Activated CD4-positive, alpha-beta memory T cell treated with anti-CD3 and anti-CD28 coated beads, Interleukin-2, amount 10 ng/mL, durations not matched to agents 7 days and 5 days (primary cell): Measurements from ENCODE around the gene CYLC1. TPM values are rescaled to one million over a fixed set of nuclear protein-coding genes. Genes with fewer than 3 reads are reported as not detected.

Experiments used
- CTCF ChIA-PET: fragments of 350-600 bp; sonication (Branson Sonifier 250); formaldehyde crosslinking; loops from one replicate; lab custom pipeline; 2021; ENCODE audit warnings: antibody characterized with exemption, inconsistent platforms; lab: Charles Lee
- POLR2A ChIA-PET: fragments of 350-600 bp; sonication (Branson Sonifier 250); formaldehyde crosslinking; loops from one replicate; lab custom pipeline; 2021; ENCODE audit warnings: antibody characterized with exemption; lab: Charles Lee
- DNase-seq: peaks from one replicate; pipeline ENCODE4 v3.0.0-alpha.2; 2020
- H3K27ac Mint-ChIP-seq: one replicate; pipeline ENCODE4 v1.8.0; 2021; ENCODE audit warnings: mild to moderate bottlenecking, mixed read lengths
- H3K27me3 Mint-ChIP-seq: one replicate; pipeline ENCODE4 v1.8.0; 2021; ENCODE audit warnings: mixed read lengths
- H3K36me3 Mint-ChIP-seq: one replicate; pipeline ENCODE4 v1.8.0; 2021; ENCODE audit warnings: low read depth, mixed read lengths
- H3K4me1 Mint-ChIP-seq: one replicate; pipeline ENCODE4 v1.8.0; 2021; ENCODE audit warnings: mixed read lengths
- H3K4me3 Mint-ChIP-seq: one replicate; pipeline ENCODE4 v1.8.0; 2021; ENCODE audit warnings: mild to moderate bottlenecking, mixed read lengths
- H3K9me3 Mint-ChIP-seq: one replicate; pipeline ENCODE4 v1.8.0; 2021; ENCODE audit warnings: mixed read lengths
- total RNA-seq, 2 experiments: library from RNA; stranded (reverse); gene quantifications; one replicate each; pipeline ENCODE4 v1.2.3, GENCODE V29; 2021

CYLC1 gene, protein sequence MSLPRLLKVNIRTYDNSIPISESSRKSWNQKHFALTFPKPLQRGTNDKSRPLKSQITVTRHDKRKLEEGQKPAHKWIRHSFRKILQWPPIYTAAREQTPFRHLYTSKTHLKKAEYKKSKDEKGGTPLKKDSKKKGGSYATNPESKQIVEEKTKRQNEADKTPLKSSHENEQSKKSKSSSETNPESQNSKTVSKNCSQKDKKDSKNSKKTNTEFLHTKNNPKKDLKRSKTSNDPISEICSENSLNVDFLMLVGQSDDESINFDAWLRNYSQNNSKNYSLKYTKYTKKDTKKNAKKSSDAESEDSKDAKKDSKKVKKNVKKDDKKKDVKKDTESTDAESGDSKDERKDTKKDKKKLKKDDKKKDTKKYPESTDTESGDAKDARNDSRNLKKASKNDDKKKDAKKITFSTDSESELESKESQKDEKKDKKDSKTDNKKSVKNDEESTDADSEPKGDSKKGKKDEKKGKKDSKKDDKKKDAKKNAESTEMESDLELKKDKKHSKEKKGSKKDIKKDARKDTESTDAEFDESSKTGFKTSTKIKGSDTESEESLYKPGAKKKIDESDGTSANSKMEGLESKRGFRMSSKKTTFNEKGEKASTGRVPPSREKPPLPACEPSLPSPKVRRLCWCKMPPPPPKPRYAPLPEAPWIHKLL
- total RNA-seq = not detected

GRCh38 chrX:83860846-83861245 lies at the start of gene CYLC1:
Gene CYLC1 (plus strand): TSS chrX:83861146. CDS start chrX:83861183, 37 bp downstream.
- no peak within 1 kb of the TSS for H3K4me3 Mint-ChIP-seq
- peaks cover 2% of the 10 kb centered on the region for H3K9me3 Mint-ChIP-seq
- H3K27ac Mint-ChIP-seq = no peak within 1 kb of the TSS
- H3K27me3 Mint-ChIP-seq = no peaks in the 10 kb centered on the region
- CTCF ChIA-PET = no interaction called here
- POLR2A ChIA-PET = no interaction called here
- DNase-seq = no peak
- H3K4me1 Mint-ChIP-seq = no peaks in the 10 kb centered on the region
- H3K36me3 Mint-ChIP-seq = no peaks in the 10 kb centered on the region

DNA sequence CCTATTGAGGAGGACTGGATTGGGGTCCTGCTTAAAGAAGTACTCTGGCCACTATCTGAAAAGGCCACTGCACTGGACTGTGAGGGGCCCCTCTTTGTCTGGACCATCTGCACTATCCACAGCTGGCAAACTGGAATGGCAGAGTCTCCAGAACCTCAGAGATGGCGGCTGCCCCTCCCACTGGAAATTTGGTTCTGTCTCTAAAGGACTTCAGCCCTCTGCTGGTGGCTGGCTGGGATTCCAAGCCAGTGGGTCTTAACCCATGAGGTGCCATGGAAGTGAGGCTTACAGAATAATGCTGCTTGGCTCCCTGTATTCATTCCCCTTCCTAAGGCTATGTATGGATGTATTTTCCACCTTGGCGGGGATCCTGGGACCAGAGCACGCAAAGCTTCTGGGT lies 41.6 kb upstream of the CYLC1 start:
- Mint-ChIP-seq H3K36me3 (no peaks in the 10 kb centered on the region), H3K4me3 (no peak overlapping the region), H3K9me3 (peaks cover 5% of the 10 kb centered on the region), H3K27ac (no peak overlapping the region), H3K4me1 (no peaks in the 10 kb centered on the region), H3K27me3 (no peaks in the 10 kb centered on the region)
- CTCF ChIA-PET = no interaction called here
- DNase-seq = no peak
- POLR2A ChIA-PET = no interaction called here

DNA sequence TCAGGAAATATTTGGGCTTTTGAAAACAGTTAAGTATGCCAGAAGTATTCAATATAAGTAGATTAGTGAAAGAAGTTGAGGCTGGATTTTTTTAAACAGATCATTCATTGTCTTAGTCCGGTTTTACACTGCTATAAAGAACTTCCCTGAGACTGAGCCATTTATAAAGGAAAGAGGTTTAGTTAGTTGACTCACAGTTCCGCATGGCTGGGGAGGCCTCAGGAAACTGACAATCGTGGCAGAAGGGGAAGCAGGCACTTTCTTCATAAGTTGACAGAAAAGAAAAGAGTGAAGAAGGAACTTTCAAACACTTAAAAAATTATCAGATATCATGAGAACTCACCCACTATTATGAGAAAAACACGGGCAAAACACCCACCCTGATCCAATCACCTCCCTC lies 31.1 kb upstream of the CYLC1 start:
- Mint-ChIP-seq H3K27me3 (no peaks in the 10 kb centered on the region), H3K36me3 (no peaks in the 10 kb centered on the region), H3K4me1 (no peaks in the 10 kb centered on the region), H3K27ac (no peak overlapping the region), H3K4me3 (no peak overlapping the region), H3K9me3 (no peaks in the 10 kb centered on the region)
- POLR2A ChIA-PET = no interaction called here
- CTCF ChIA-PET = no interaction called here
- DNase-seq = no peak

GRCh38 chrX:83845397-83845796 lies 15.5 kb upstream of the CYLC1 start:
- no peak for DNase-seq
- Mint-ChIP-seq H3K4me3 (no peak overlapping the region), H3K27ac (no peak overlapping the region)

GRCh38 chrX:83847339-83847738 lies 13.6 kb upstream of the CYLC1 start:
- Mint-ChIP-seq H3K27ac (no peak overlapping the region), H3K27me3 (no peaks in the 10 kb centered on the region), H3K9me3 (peaks cover 2% of the 10 kb centered on the region), H3K36me3 (no peaks in the 10 kb centered on the region), H3K4me3 (no peak overlapping the region), H3K4me1 (no peaks in the 10 kb centered on the region)
- no peak for DNase-seq
- POLR2A ChIA-PET = no interaction called here
- CTCF ChIA-PET = no interaction called here

More at GRCh38 chrX:83845397-83845796, 15.5 kb upstream of the CYLC1 start:
- H3K36me3 Mint-ChIP-seq = no peaks in the 10 kb centered on the region
- ChIA-PET CTCF (no interaction called here), POLR2A (no interaction called here)
- H3K27me3 Mint-ChIP-seq = no peaks in the 10 kb centered on the region
- H3K4me1 Mint-ChIP-seq = no peaks in the 10 kb centered on the region
- H3K9me3 Mint-ChIP-seq = peaks cover 2% of the 10 kb centered on the region

GRCh38 chrX:83888585-83888984 lies 27.6 kb downstream of the CYLC1 start:
- Mint-ChIP-seq H3K27me3 (no peaks in the 10 kb centered on the region), H3K9me3 (peaks cover 3% of the 10 kb centered on the region), H3K36me3 (no peaks in the 10 kb centered on the region), H3K4me1 (no peaks in the 10 kb centered on the region), H3K4me3 (no peak overlapping the region), H3K27ac (no peak overlapping the region)
- ChIA-PET CTCF (no interaction called here), POLR2A (no interaction called here)
- no peak for DNase-seq

DNA sequence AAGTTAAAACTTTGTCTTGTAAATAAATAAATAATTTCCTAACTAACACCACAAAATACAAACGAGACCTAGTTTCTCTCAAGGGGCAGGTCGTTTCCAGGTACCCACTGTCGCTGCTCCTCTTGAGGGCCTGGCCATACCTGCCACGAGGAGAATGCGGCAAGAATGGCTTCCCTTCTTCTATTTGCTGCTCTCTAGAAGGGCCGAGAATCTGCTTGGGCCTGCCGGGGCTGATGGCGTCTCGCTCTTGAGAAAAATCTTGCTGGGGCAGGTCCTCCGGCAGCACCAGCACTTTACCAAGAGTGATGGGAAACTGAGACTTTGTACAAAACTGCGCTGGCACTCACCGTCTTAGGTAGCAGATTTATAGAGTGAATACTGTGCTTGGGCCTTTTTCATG lies 31.5 kb downstream of the CYLC1 start:
- no peak for DNase-seq
- Mint-ChIP-seq H3K4me3 (no peak overlapping the region), H3K4me1 (no peaks in the 10 kb centered on the region), H3K9me3 (peaks cover 3% of the 10 kb centered on the region), H3K36me3 (no peaks in the 10 kb centered on the region), H3K27ac (no peak overlapping the region), H3K27me3 (no peaks in the 10 kb centered on the region)
- ChIA-PET POLR2A (no interaction called here), CTCF (no interaction called here)

GRCh38 chrX:83906921-83907320 lies 46.0 kb downstream of the CYLC1 start:
- Mint-ChIP-seq H3K4me1 (no peaks in the 10 kb centered on the region), H3K4me3 (no peak overlapping the region), H3K9me3 (no peaks in the 10 kb centered on the region), H3K27ac (no peak overlapping the region), H3K36me3 (no peaks in the 10 kb centered on the region), H3K27me3 (no peaks in the 10 kb centered on the region)
- ChIA-PET CTCF (no interaction called here), POLR2A (no interaction called here)
- DNase-seq = no peak

DNA sequence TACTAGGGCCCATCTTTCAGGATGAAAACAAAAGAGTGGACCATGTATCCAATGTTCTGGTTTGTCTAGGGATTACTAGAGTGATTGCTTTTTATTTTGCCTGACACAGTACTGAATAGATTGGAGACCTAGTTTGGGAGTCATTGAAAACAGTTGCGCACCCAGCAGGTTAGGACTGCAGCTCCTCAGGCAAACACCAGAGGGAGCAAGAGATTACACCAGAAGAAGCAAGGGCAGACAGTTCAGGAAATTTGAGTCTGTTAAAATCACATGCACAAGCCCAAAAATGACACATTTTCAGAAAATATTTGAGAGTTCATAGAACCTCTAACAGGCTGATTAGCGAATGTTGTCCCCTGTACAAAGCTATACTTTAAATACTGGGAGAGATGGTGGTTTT lies 55.6 kb downstream of the CYLC1 start:
- Mint-ChIP-seq H3K27ac (no peak overlapping the region), H3K4me1 (no peaks in the 10 kb centered on the region), H3K27me3 (no peaks in the 10 kb centered on the region), H3K9me3 (no peaks in the 10 kb centered on the region), H3K36me3 (no peaks in the 10 kb centered on the region), H3K4me3 (no peak overlapping the region)
- no peak for DNase-seq
- ChIA-PET CTCF (no interaction called here), POLR2A (no interaction called here)

DNA sequence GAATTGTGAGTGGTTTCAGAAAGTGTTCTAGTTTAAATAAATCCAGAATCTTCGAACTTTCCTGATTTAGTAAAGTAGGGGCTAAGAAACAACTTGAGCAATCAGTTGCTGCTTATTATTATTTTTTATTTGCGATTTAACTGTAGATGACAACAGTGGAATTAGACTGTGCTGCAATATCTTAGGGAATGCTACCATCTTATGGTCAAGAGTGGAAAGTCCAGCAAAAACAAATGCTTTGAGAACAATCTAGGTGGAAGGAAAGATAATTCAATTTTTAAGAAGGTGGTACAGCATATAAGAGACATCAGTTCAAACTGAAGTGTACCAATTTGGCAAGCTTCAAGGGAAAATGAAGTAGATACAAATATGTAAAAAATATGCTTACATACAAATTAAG lies 73.3 kb downstream of the CYLC1 start:
- no peak for DNase-seq
- Mint-ChIP-seq H3K4me3 (no peak overlapping the region), H3K27ac (no peak overlapping the region), H3K4me1 (no peaks in the 10 kb centered on the region), H3K9me3 (no peaks in the 10 kb centered on the region), H3K36me3 (no peaks in the 10 kb centered on the region), H3K27me3 (no peaks in the 10 kb centered on the region)
- ChIA-PET POLR2A (no interaction called here), CTCF (no interaction called here)
